ENCODE data around the gene IZUMO1R. TPM values are rescaled to one million over a fixed set of nuclear protein-coding genes. Genes with fewer than 3 reads are reported as not detected.
"Not testable (repeated sequence)": the region's sequence is repeated elsewhere in the genome, so short reads cannot be mapped to it uniquely, and the experiment has no call there.

IZUMO1R gene
- polyA plus RNA-seq (ENCODE audit: low read depth in 6 of 6), result not detected

DNA sequence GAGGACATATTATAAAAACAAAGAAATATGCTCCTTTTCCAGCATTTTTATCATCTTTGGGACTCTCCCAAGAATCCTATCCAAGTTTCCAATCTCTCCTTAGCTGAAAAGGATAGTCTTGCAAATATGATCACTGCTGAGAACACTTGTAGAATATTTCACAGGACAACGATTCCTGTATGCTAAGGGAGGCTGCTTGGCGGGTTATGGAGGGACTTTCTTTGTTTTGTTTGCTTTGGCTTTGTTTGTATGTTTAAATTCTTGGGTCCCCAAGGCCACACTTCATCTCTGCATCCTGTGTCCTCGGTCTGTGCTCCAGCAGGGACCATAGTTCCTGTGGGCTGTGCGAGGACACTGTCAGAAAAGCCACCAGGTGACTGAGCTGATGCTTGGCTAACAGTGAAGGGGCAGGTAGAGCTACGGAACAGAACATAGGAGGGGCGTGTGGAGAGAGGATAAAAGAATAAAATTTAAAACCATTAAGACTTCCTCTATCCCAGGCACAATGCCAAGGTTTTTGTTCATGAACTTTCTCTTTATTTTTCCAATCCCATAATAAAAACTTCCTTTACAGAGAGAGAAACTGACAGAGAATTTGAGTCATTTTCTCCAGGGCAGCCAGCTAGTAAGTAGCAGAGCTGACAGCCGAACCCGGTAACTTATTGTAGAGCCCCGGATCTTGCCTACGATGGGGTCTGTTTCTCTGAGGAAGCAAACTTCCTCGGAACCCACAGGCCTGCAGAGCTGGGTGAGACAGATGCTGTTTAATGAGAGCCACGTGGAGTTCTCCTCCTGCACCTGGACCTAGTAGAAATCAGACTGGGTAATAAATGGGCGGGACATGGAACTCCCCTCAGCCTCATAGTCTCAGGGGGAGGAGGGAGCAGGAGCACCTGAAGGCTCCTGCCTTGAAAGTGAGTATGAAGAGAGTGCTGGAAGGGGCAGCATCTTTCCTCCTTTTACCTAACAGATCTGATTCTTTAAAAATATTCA is at the start of gene IZUMO1R:
IZUMO1R (plus strand) TSS at position 615 of the 993 bp plus-strand sequence. CDS start 1,057 bp downstream, outside the sequence.
- ATAC-seq (ENCODE audit: low read depth in 2 of 2) (no peak), DNase-seq (no peak)
- Mint-ChIP-seq H3K27ac (no peak within 1 kb of the TSS), H3K9me3 (peaks cover 0 to 3% (median 0%) of the 10 kb centered on the region in 7 donors), H3K27me3 (peaks cover 0 to 24% (median 19%) of the 10 kb centered on the region in 3 donors), H3K4me3 (peak within 1 kb of the TSS in 1 of 8 donors; percentile 0), H3K36me3 (no peaks in the 10 kb centered on the region), H3K4me1 (no peaks in the 10 kb centered on the region)

DNA sequence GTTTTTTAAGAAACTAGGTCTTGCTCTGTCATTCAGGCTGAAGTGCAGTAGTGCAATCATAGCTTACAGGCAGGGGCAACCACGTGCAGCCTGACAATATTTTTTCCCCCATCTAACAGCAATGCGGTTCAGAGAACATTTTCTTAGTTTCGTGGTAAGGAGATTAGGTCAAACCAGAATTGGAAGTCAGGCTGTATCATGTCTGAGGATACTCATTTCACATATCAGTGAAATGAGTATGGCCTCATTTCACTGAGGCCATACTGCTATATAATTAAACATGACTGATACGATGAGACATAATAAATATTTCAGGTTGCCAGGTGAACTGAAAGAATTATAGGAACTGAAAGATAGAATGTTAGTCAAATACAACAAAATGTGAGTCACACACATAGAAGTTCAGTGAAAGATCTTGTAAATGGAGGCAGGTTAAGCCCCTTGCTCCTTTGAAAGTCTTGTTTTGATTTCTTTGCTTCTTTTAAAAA is 32.5 kb upstream of the IZUMO1R start:
- no peaks in the 10 kb centered on the region for H3K36me3 Mint-ChIP-seq
- H3K4me1 Mint-ChIP-seq, result no peaks in the 10 kb centered on the region
- ATAC-seq (ENCODE audit: low read depth in 2 of 2), result no peak
- peaks cover 0 to 39% (median 20%) of the 10 kb centered on the region in 7 donors for H3K9me3 Mint-ChIP-seq
- H3K27ac Mint-ChIP-seq, result no peak overlapping the region
- no peak overlapping the region for H3K4me3 Mint-ChIP-seq
- peaks cover 0 to 8% (median 0%) of the 10 kb centered on the region in 3 donors for H3K27me3 Mint-ChIP-seq
- DNase-seq, result no peak

DNA sequence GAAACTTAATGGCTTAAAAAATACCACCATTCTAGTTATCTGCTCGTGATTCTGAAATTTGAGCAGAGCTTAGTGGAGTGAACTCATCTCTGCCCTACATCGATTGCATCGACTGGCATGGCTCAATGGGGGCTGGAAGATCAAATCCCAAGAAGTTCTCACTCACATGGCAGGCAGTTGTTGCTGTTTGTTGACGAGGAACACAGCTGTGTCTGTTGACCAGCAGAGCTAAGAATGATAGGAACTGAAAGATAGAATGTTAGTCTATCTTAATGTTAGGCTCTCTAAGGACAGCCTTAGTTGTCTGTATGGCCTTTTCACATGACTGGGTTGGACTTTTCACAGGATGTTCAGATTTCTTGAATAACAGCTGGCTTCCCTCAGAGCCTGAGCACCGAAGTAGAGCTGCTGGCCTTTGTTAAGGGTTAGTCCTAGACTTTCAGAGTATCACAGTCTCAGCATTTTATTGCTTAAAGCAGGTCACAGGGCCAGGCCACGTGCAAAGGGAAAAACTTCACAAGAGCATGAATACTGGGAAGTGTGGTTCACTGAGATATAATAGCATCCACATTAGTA is 31.6 kb upstream of the IZUMO1R start:
- DNase-seq (no peak), ATAC-seq (ENCODE audit: low read depth in 2 of 2) (no peak)
- Mint-ChIP-seq H3K27ac (no peak overlapping the region), H3K27me3 (peaks cover 0 to 2% (median 0%) of the 10 kb centered on the region in 3 donors), H3K4me1 (no peaks in the 10 kb centered on the region), H3K4me3 (no peak overlapping the region), H3K9me3 (peaks cover 0 to 34% (median 16%) of the 10 kb centered on the region in 7 donors), H3K36me3 (no peaks in the 10 kb centered on the region)

DNA sequence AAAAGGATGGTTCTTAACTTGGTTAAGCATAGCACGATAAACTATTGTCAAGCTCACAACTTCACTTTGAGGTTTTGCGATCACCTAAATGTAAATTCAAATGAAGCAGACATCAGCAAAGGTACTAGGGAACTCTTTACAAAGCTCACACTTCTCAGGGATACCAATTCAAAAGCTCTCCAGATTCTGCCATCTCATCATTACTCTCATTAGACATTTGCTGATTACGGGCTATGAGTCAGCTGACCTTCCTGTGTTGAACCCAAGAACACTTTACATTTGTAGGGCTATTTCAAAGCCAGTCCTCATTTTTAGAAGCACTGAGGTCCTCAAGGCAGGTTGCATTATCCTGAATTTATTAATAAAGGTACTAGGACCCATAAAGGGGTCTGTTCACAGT is 28.4 kb upstream of the IZUMO1R start:
- DNase-seq (no peak), ATAC-seq (ENCODE audit: low read depth in 2 of 2) (no peak)
- peaks cover 0 to 13% (median 2%) of the 10 kb centered on the region in 7 donors for H3K9me3 Mint-ChIP-seq
- H3K27me3 Mint-ChIP-seq, result no peaks in the 10 kb centered on the region
- H3K4me3 Mint-ChIP-seq, result no peak overlapping the region
- no peak overlapping the region for H3K27ac Mint-ChIP-seq
- H3K36me3 Mint-ChIP-seq, result no peaks in the 10 kb centered on the region
- H3K4me1 Mint-ChIP-seq, result no peaks in the 10 kb centered on the region

DNA sequence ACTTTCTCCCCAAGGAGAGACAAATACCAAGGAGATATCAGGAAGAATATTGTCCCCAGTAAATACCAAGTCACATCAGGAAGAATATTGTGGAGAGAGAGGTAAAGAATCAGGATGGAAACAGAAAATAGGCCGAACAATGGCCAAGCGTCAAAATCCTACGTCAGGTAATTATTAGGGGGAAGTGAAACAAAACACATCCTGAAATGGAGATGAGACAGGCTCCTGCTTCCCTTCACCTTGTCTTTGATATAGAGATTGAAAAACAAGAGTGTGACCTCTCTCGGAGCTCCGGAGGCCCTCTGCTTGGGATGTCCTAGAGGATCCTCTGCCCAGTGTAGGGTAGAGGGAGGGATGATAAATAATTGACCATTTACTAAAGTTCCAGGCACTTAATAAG is 27.4 kb upstream of the IZUMO1R start:
- no peaks in the 10 kb centered on the region for H3K4me1 Mint-ChIP-seq
- H3K27ac Mint-ChIP-seq, result no peak overlapping the region
- H3K36me3 Mint-ChIP-seq, result no peaks in the 10 kb centered on the region
- H3K27me3 Mint-ChIP-seq, result no peaks in the 10 kb centered on the region
- no peak for DNase-seq
- H3K9me3 Mint-ChIP-seq, result peaks cover 0 to 12% (median 2%) of the 10 kb centered on the region in 7 donors
- no peak for ATAC-seq (ENCODE audit: low read depth in 2 of 2)
- H3K4me3 Mint-ChIP-seq, result no peak overlapping the region

DNA sequence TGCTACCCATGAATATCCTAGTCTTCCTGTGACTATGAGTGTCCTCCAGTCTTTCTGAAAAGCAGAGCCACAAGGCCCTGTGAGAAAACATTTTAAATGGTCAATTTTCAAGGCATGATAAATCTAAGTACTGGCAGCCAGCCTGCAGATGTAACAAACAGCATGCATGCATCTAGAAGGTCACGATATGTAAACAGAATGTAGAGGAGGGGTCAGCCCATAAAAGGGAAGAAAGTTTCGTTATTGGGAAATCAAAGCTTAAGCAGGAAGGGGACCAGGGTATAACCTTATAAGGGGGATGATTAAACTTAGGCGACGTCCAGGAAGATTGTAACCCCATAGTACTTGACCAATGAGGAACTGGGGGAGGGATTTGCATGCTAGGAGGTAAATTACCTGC is 26.2 kb upstream of the IZUMO1R start:
- H3K4me1 Mint-ChIP-seq, result not testable (repeated sequence)

DNA sequence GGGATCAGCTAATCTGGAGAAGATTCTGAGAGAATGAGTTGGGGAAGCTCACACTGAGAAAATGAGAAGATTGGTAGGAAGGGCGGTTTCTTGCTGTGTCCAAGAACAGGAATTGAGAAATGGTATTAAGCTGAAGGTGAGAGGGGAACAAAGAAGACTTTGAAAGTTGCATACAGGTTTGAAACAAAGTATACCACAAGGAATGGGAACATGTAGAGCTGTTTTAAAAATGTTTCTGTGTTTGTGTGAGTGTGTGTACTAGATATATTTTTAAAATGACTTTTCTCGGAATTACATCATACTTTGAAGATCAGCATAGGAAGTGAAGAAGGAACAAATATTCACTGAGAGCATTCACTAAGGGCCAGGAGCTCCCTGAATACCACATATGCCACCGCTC is 24.4 kb upstream of the IZUMO1R start:
- peaks cover 0 to 6% (median 1%) of the 10 kb centered on the region in 7 donors for H3K9me3 Mint-ChIP-seq
- H3K27me3 Mint-ChIP-seq, result no peaks in the 10 kb centered on the region
- ATAC-seq (ENCODE audit: low read depth in 2 of 2), result no peak
- H3K27ac Mint-ChIP-seq, result no peak overlapping the region
- DNase-seq, result no peak
- H3K36me3 Mint-ChIP-seq, result no peaks in the 10 kb centered on the region
- H3K4me3 Mint-ChIP-seq, result no peak overlapping the region
- no peaks in the 10 kb centered on the region for H3K4me1 Mint-ChIP-seq

More for the DNA sequence above, 26.2 kb upstream of the IZUMO1R start:
- peaks cover 0 to 12% (median 1%) of the 10 kb centered on the region in 7 donors for H3K9me3 Mint-ChIP-seq
- not testable (repeated sequence) for H3K4me3 Mint-ChIP-seq; H3K27me3 Mint-ChIP-seq; DNase-seq; H3K36me3 Mint-ChIP-seq; H3K27ac Mint-ChIP-seq; ATAC-seq (ENCODE audit: low read depth in 2 of 2)

DNA sequence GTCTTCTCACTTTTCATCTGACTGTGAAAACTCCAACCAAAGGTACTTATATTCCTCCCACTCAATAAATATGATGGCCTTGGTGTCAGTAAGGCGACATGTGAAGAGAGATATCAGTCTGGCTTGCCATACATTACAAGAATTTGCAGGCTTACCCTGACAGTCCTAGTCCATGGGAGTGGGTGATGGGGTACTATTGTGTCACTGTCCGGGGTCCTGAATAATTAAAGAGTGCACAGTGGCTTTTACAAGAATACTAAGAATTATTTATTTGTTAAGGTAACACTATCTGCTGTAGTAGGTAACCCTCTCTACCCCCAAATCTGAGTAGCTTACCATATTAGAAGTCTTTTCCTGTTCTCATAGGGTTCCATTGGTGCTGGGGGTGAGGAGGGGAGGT is 23.1 kb upstream of the IZUMO1R start:
- peaks cover 0 to under 1% (median 0%) of the 10 kb centered on the region in 3 donors for H3K27me3 Mint-ChIP-seq

DNA sequence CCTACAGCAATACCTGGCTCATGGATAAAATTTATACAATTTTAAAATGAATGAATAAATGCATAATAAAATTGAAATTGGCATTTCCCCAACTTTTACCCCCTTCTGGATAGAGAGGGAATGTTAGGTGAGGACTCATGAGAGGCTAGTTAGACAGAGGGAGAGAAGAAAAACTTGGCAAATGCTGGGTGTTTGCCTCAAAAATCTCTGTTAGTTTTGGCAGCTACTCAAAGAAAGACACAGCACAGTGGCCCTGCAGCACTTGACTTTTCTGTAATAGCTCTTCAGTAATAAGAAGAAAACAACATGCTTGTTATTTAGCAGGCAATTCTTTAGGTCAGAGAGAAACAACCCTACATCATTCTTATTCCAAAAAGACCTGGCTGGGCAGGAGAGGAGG is 20.7 kb upstream of the IZUMO1R start:
- Mint-ChIP-seq H3K4me3 (no peak overlapping the region), H3K36me3 (no peaks in the 10 kb centered on the region), H3K27me3 (peaks cover 0 to 9% (median 0%) of the 10 kb centered on the region in 3 donors), H3K4me1 (no peaks in the 10 kb centered on the region), H3K27ac (no peak overlapping the region), H3K9me3 (peaks cover 0 to 8% (median 6%) of the 10 kb centered on the region in 7 donors)
- ATAC-seq (ENCODE audit: low read depth in 2 of 2) (no peak), DNase-seq (no peak)

More for the DNA sequence above, 23.1 kb upstream of the IZUMO1R start:
- Mint-ChIP-seq H3K27ac (no peak overlapping the region), H3K9me3 (peaks cover 0 to 9% (median 1%) of the 10 kb centered on the region in 7 donors), H3K36me3 (no peaks in the 10 kb centered on the region), H3K4me1 (no peaks in the 10 kb centered on the region), H3K4me3 (no peak overlapping the region)
- DNase-seq (no peak), ATAC-seq (ENCODE audit: low read depth in 2 of 2) (no peak)

DNA sequence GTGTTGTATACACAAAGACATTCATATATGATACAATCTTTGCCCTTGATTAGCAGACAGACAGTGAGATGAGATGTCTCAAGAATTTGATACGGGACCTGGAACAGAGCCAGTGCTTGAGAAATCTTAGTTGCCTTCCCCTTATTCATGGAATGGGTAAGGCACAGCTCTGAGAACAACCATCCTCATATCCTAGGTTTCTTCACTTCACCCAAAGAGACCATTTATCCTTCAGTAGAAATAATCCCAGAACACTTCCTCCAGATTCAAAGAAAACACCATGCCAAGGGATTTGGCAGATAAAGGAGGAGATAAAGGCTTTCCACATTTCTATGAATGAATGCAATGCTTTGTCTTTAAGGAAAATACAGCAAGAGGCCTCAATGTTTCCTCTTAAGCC is 8.8 kb upstream of the IZUMO1R start:
- peaks cover 13 to 27% (median 19%) of the 10 kb centered on the region in 3 donors for H3K27me3 Mint-ChIP-seq

DNA sequence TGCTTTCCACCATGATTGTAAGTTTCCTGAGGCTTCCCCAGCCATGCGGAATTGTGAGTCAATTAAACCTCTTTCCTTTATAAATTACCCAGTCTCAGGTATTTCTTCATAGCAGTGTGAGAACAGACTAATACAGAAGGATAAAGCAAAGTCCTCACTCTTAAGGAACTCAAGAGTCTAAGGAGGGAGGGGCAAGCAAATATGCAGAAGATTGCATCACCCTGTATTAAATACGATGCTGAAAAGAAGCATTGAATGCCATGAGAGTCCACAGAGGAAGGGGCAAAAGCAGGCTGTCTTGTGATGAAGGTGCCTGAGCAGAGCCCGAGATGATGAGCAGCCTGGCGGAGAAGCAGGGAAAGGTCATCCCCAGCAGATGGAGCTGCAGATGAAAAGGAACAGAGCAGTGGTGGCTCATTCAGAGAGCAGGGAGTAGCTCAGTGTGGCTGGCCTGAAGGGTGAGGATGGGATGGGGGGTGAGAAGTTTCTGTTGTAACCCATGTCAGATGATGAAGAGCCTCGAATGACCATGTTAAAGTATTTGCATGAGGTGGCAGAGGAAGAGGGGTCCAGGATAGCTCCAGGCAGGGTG is 6.3 kb upstream of the IZUMO1R start:
- H3K4me1 Mint-ChIP-seq, result no peaks in the 10 kb centered on the region
- no peaks in the 10 kb centered on the region for H3K36me3 Mint-ChIP-seq
- no peak overlapping the region for H3K4me3 Mint-ChIP-seq
- ATAC-seq (ENCODE audit: low read depth in 2 of 2) (no peak), DNase-seq (no peak)
- H3K27ac Mint-ChIP-seq, result no peak overlapping the region
- peaks cover 0 to 1% (median 0%) of the 10 kb centered on the region in 7 donors for H3K9me3 Mint-ChIP-seq
- H3K27me3 Mint-ChIP-seq, result peaks cover 13 to 28% (median 28%) of the 10 kb centered on the region in 3 donors

More for the DNA sequence above, 8.8 kb upstream of the IZUMO1R start:
- Mint-ChIP-seq H3K4me1 (no peaks in the 10 kb centered on the region), H3K4me3 (no peak overlapping the region), H3K36me3 (peaks cover 0 to 7% of the 10 kb centered on the region in 2 donors), H3K27ac (no peak overlapping the region), H3K9me3 (peaks cover 3 to 11% (median 6%) of the 10 kb centered on the region in 7 donors)
- ATAC-seq (ENCODE audit: low read depth in 2 of 2), result no peak
- DNase-seq, result no peak

DNA sequence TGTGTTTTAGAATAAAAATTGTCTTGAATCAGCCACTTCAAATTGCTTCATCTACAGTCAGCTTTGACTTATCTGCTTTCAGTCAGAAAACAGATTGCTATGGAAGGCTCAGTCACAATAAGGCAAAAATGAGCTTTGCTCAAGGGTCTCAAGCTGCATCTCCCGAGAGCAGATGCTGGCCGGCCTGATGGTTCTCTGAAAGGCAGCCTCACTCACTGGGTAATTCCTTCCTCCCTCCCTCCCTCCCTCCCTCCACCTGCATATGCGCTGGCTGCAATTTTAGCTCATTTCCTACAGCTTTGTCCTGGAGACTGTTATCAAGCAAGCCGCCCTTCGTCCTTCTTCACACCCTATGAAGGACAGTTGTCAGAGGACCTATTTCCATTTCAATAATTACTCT is 1.6 kb upstream of the IZUMO1R start:
- H3K27me3 Mint-ChIP-seq, result peaks cover 13 to 29% (median 28%) of the 10 kb centered on the region in 3 donors
- ATAC-seq (ENCODE audit: low read depth in 2 of 2) (no peak), DNase-seq (no peak)
- H3K4me3 Mint-ChIP-seq, result peak overlapping the region in 1 of 8 donors; percentile 37
- no peaks in the 10 kb centered on the region for H3K36me3 Mint-ChIP-seq
- H3K9me3 Mint-ChIP-seq, result no peaks in the 10 kb centered on the region
- no peak overlapping the region for H3K27ac Mint-ChIP-seq
- no peaks in the 10 kb centered on the region for H3K4me1 Mint-ChIP-seq

DNA sequence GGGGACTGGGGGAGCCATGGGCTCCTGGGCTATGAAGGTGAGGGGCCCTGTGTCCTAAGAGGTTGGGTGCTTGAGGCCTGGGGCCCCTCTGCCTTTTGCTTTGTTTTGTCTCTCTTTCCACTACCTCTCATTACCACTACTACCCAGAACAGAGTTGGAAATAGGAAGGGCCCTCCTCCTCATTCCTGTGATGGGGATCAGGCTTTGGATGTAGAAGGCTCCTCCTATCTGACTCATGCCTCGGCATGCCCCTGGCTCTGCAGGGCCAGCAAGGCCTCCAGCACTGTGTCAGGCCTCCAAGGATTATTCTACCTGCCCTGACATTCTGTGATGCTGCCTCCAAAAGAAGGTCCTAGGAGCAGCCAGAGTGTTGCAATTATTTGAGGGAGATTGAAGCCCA is 766 bp downstream of the IZUMO1R start:
- no peaks in the 10 kb centered on the region for H3K4me1 Mint-ChIP-seq
- DNase-seq (no peak), ATAC-seq (ENCODE audit: low read depth in 2 of 2) (no peak)
- peaks cover 0 to 6% (median 0%) of the 10 kb centered on the region in 7 donors for H3K9me3 Mint-ChIP-seq
- no peak overlapping the region for H3K27ac Mint-ChIP-seq
- H3K36me3 Mint-ChIP-seq, result no peaks in the 10 kb centered on the region
- H3K27me3 Mint-ChIP-seq, result peaks cover 0 to 18% (median 16%) of the 10 kb centered on the region in 3 donors
- H3K4me3 Mint-ChIP-seq, result no peak overlapping the region
